Activated naive CD4-positive, alpha-beta T cell treated with anti-CD3 and anti-CD28 coated beads, Interleukin-2, amount 10 ng/mL, durations not matched to agents 7 days and 5 days (primary cell): ENCODE results near the gene FHL1.
A peak's percentile ranks its signal among the peaks of the same experiment; 100 is the strongest.

Experiments
- CTCF ChIA-PET: fragments of 350-600 bp; sonication (Branson Sonifier 250); formaldehyde crosslinking; loops from one replicate; lab custom pipeline; 2021; ENCODE audit warnings: antibody characterized with exemption; lab: Charles Lee
- DNase-seq: peaks from one replicate; pipeline ENCODE4 v3.0.0-alpha.2; 2020
- H3K27ac Mint-ChIP-seq: one replicate; pipeline ENCODE4 v1.8.0; 2021; ENCODE audit warnings: mild to moderate bottlenecking, moderate library complexity, mixed read lengths
- H3K27me3 Mint-ChIP-seq: one replicate; pipeline ENCODE4 v1.8.0; 2021; ENCODE audit warnings: mild to moderate bottlenecking, mixed read lengths
- H3K36me3 Mint-ChIP-seq: one replicate; pipeline ENCODE4 v1.8.0; 2021; ENCODE audit warnings: mixed read lengths
- H3K4me1 Mint-ChIP-seq: one replicate; pipeline ENCODE4 v1.8.0; 2021; ENCODE audit warnings: mixed read lengths
- H3K4me3 Mint-ChIP-seq: one replicate; pipeline ENCODE4 v1.8.0; 2021; ENCODE audit warnings: mild to moderate bottlenecking, moderate library complexity, mixed read lengths
- H3K9me3 Mint-ChIP-seq: one replicate; pipeline ENCODE4 v1.8.0; 2021; ENCODE audit warnings: mixed read lengths

Gene FHL1

GRCh38 chrX:136185401-136186022 lies 38.2 kb downstream of the FHL1 start:
- Mint-ChIP-seq H3K27me3 (no peaks in the 10 kb centered on the region), H3K9me3 (no peaks in the 10 kb centered on the region)
- CTCF ChIA-PET, result interaction anchor here (1.4 kb wide), 1 partner anchor 10 kb away, joined by 3 read pairs; no protein-coding TSS in a partner anchor

GRCh38 chrX:136186023-136186413 lies 38.7 kb downstream of the FHL1 start:
- Mint-ChIP-seq H3K36me3 (no peaks in the 10 kb centered on the region), H3K4me3 (no peak overlapping the region), H3K27ac (no peak overlapping the region), H3K9me3 (no peaks in the 10 kb centered on the region), H3K27me3 (no peaks in the 10 kb centered on the region), H3K4me1 (peaks cover 2% of the 10 kb centered on the region)
- no peak for DNase-seq
- CTCF ChIA-PET, result interaction anchor here (1.4 kb wide), 1 partner anchor 9 kb away, joined by 3 read pairs; no protein-coding TSS in a partner anchor

More at GRCh38 chrX:136185401-136186022, 38.2 kb downstream of the FHL1 start:
- Mint-ChIP-seq H3K36me3 (no peaks in the 10 kb centered on the region), H3K4me1 (no peaks in the 10 kb centered on the region), H3K4me3 (no peak overlapping the region), H3K27ac (no peak overlapping the region)
- DNase-seq, result no peak

GRCh38 chrX:136189222-136189621 lies 41.9 kb downstream of the FHL1 start:
- H3K4me1 Mint-ChIP-seq, result peaks cover 34% of the 10 kb centered on the region
- no peak overlapping the region for H3K27ac Mint-ChIP-seq
- H3K4me3 Mint-ChIP-seq, result no peak overlapping the region
- CTCF ChIA-PET, result interaction anchor here (1.0 kb wide), 2 partner anchors 26 to 161 kb away, joined by 3 to 4 read pairs; no protein-coding TSS in a partner anchor
- peaks cover 3% of the 10 kb centered on the region for H3K36me3 Mint-ChIP-seq
- H3K27me3 Mint-ChIP-seq, result no peaks in the 10 kb centered on the region
- no peak for DNase-seq
- no peaks in the 10 kb centered on the region for H3K9me3 Mint-ChIP-seq

GRCh38 chrX:136190038-136190713 lies 42.8 kb downstream of the FHL1 start:
- H3K27me3 Mint-ChIP-seq, result no peaks in the 10 kb centered on the region
- no peak for DNase-seq
- no peak overlapping the region for H3K4me3 Mint-ChIP-seq
- H3K27ac Mint-ChIP-seq, result no peak overlapping the region
- CTCF ChIA-PET, result interaction anchor here (1.0 to 1.4 kb wide), 3 partner anchors 10 to 27 kb away, joined by 3 read pairs; no protein-coding TSS in a partner anchor
- H3K9me3 Mint-ChIP-seq, result no peaks in the 10 kb centered on the region
- H3K4me1 Mint-ChIP-seq, result peaks cover 40% of the 10 kb centered on the region
- peaks cover 3% of the 10 kb centered on the region for H3K36me3 Mint-ChIP-seq

GRCh38 chrX:136191171-136191570 lies 43.8 kb downstream of the FHL1 start:
- CTCF ChIA-PET, result interaction anchor here (1.0 to 1.4 kb wide), 3 partner anchors 9 to 28 kb away, joined by 3 read pairs; no protein-coding TSS in a partner anchor
- Mint-ChIP-seq H3K36me3 (peaks cover 3% of the 10 kb centered on the region), H3K9me3 (no peaks in the 10 kb centered on the region), H3K27ac (no peak overlapping the region), H3K27me3 (no peaks in the 10 kb centered on the region), H3K4me1 (peaks cover 45% of the 10 kb centered on the region), H3K4me3 (no peak overlapping the region)
- DNase-seq, result no peak

GRCh38 chrX:136192135-136192534 lies 44.8 kb downstream of the FHL1 start:
- DNase-seq, result no peak
- peak overlapping the region; percentile 74 for H3K27ac Mint-ChIP-seq
- peaks cover 48% of the 10 kb centered on the region for H3K4me1 Mint-ChIP-seq
- H3K9me3 Mint-ChIP-seq, result no peaks in the 10 kb centered on the region
- H3K27me3 Mint-ChIP-seq, result no peaks in the 10 kb centered on the region
- CTCF ChIA-PET, result no interaction called here
- peaks cover 4% of the 10 kb centered on the region for H3K36me3 Mint-ChIP-seq
- H3K4me3 Mint-ChIP-seq, result peak overlapping the region; percentile 8

GRCh38 chrX:136192839-136193414 lies 45.6 kb downstream of the FHL1 start:
- DNase-seq, result no peak
- Mint-ChIP-seq H3K4me1 (peaks cover 48% of the 10 kb centered on the region), H3K36me3 (peaks cover 4% of the 10 kb centered on the region), H3K9me3 (no peaks in the 10 kb centered on the region), H3K27ac (peak overlapping the region; percentile 74), H3K4me3 (peak overlapping the region; percentile 60), H3K27me3 (no peaks in the 10 kb centered on the region)
- CTCF ChIA-PET, result interaction anchor here (1.0 kb wide), 1 partner anchor 10 kb away, joined by 3 read pairs; no protein-coding TSS in a partner anchor

GRCh38 chrX:136193771-136194170 lies 46.4 kb downstream of the FHL1 start:
- Mint-ChIP-seq H3K27ac (peak overlapping the region; percentile 66), H3K4me3 (peak overlapping the region; percentile 60), H3K4me1 (peaks cover 48% of the 10 kb centered on the region), H3K9me3 (no peaks in the 10 kb centered on the region), H3K27me3 (no peaks in the 10 kb centered on the region), H3K36me3 (peaks cover 4% of the 10 kb centered on the region)
- DNase-seq, result peak; percentile 52
- CTCF ChIA-PET, result interaction anchor here (1.0 kb wide), 1 partner anchor 9 kb away, joined by 3 read pairs; no protein-coding TSS in a partner anchor

- no peaks in the 10 kb centered on the region for H3K27me3 Mint-ChIP-seq
- peaks cover 4% of the 10 kb centered on the region for H3K36me3 Mint-ChIP-seq
- no peak for DNase-seq
- H3K9me3 Mint-ChIP-seq, result no peaks in the 10 kb centered on the region
- no peak overlapping the region for H3K4me3 Mint-ChIP-seq
- peaks cover 48% of the 10 kb centered on the region for H3K4me1 Mint-ChIP-seq
- H3K27ac Mint-ChIP-seq, result no peak overlapping the region
- CTCF ChIA-PET, result interaction anchor here (1.6 kb wide), 1 partner anchor 8 kb away, joined by 3 read pairs; no protein-coding TSS in a partner anchor
Observed at GRCh38 chrX:136194536-136194935, 47.2 kb downstream of the FHL1 start.

- Mint-ChIP-seq H3K27me3 (no peaks in the 10 kb centered on the region), H3K36me3 (peaks cover 4% of the 10 kb centered on the region), H3K4me1 (peaks cover 48% of the 10 kb centered on the region), H3K27ac (no peak overlapping the region), H3K4me3 (no peak overlapping the region), H3K9me3 (no peaks in the 10 kb centered on the region)
- CTCF ChIA-PET, result interaction anchor here (1.6 kb wide), 1 partner anchor 9 kb away, joined by 3 read pairs; no protein-coding TSS in a partner anchor
- DNase-seq, result no peak
Observed at GRCh38 chrX:136195247-136195646, 47.9 kb downstream of the FHL1 start.

GRCh38 chrX:136196691-136197155 lies 49.4 kb downstream of the FHL1 start:
- H3K9me3 Mint-ChIP-seq, result no peaks in the 10 kb centered on the region
- H3K4me3 Mint-ChIP-seq, result no peak overlapping the region
- no peaks in the 10 kb centered on the region for H3K27me3 Mint-ChIP-seq
- CTCF ChIA-PET, result interaction anchor here (2.0 to 2.6 kb wide), 2 partner anchors 34 to 169 kb away, joined by 7 to 11 read pairs; no protein-coding TSS in a partner anchor
- peaks cover 4% of the 10 kb centered on the region for H3K36me3 Mint-ChIP-seq
- DNase-seq, result no peak
- H3K4me1 Mint-ChIP-seq, result peaks cover 41% of the 10 kb centered on the region
- no peak overlapping the region for H3K27ac Mint-ChIP-seq

GRCh38 chrX:136198010-136198409 lies 50.7 kb downstream of the FHL1 start:
- H3K27ac Mint-ChIP-seq, result no peak overlapping the region

GRCh38 chrX:136198678-136199243 lies 51.4 kb downstream of the FHL1 start:
- Mint-ChIP-seq H3K9me3 (no peaks in the 10 kb centered on the region), H3K27ac (no peak overlapping the region), H3K27me3 (no peaks in the 10 kb centered on the region), H3K4me3 (no peak overlapping the region), H3K36me3 (peaks cover 1% of the 10 kb centered on the region), H3K4me1 (peaks cover 34% of the 10 kb centered on the region)
- CTCF ChIA-PET, result interaction anchor here (2.0 kb wide), 1 partner anchor 36 kb away, joined by 7 read pairs; no protein-coding TSS in a partner anchor
- no peak for DNase-seq

More at GRCh38 chrX:136198010-136198409, 50.7 kb downstream of the FHL1 start:
- Mint-ChIP-seq H3K4me1 (peaks cover 34% of the 10 kb centered on the region), H3K9me3 (no peaks in the 10 kb centered on the region), H3K4me3 (no peak overlapping the region), H3K27me3 (no peaks in the 10 kb centered on the region), H3K36me3 (peaks cover 4% of the 10 kb centered on the region)
- CTCF ChIA-PET, result interaction anchor here (2.0 to 2.6 kb wide), 2 partner anchors 35 to 170 kb away, joined by 7 to 11 read pairs; no protein-coding TSS in a partner anchor
- no peak for DNase-seq
